Psoas muscle (tissue), 8 donors: ENCODE results near the gene MGLL. TPM values are rescaled to one million over a fixed set of nuclear protein-coding genes. Genes with fewer than 3 reads are reported as not detected.

ENCODE experiments used
- ATAC-seq, 4 donors: fragments of 200-7000 bp; cut with Tn5 transposase; one replicate each; pipeline ENCODE4 v1.9.1; 2020; ENCODE audit warnings: moderate library complexity in 3 of 4, mild to moderate bottlenecking in 2 of 4
- DNase-seq, 2 donors: peaks; one replicate each; pipeline ENCODE4 v3.0.0-alpha.2; 2020
- H3K27ac ChIP-seq: fragments of 200-600 bp; one replicate; pipeline ENCODE4 v1.8.0; 2022
- H3K27me3 ChIP-seq, 3 donors: fragments of 200-600 bp in 1 of 3; one replicate each; pipeline versions ENCODE4 v1.6.1 to v1.8.0; 2013 to 2022; ENCODE audit warnings: low read length in 2 of 3, mild to moderate bottlenecking in 2 of 3, moderate library complexity in 1 of 3; ENCODE audit not compliant: insufficient read depth in 3 of 3
- H3K36me3 ChIP-seq, 2 donors: fragments of 200-600 bp in 1 of 2; one replicate each; pipeline versions ENCODE4 v1.6.1 to v1.8.0; 2013 to 2022; ENCODE audit warnings: low read depth in 1 of 2, mild to moderate bottlenecking in 1 of 2, moderate library complexity in 1 of 2; ENCODE audit not compliant: insufficient read depth in 1 of 2
- H3K4me1 ChIP-seq: fragments of 200-600 bp; one replicate; pipeline ENCODE4 v1.8.0; 2022
- H3K4me3 ChIP-seq: fragments of 200-600 bp; one replicate; pipeline ENCODE4 v1.8.0; 2022; ENCODE audit warnings: mild to moderate bottlenecking
- H3K9me3 ChIP-seq: fragments of 200-600 bp; one replicate; pipeline ENCODE4 v1.8.0; 2022
- CTCF ChIP-seq: fragments of 200-600 bp; IDR thresholded peaks from one replicate; pipeline ENCODE4 v1.8.0; 2022; ENCODE audit warnings: antibody characterized with exemption
- WGBS, 3 donors: extraction: QIAGEN DNeasy Blood & Tissue Kit; methylation state at CpG; one replicate each; pipeline versions ENCODE4 v1.1.6 to v1.1.7; 2013; 5-methylcytosine and 5-hydroxymethylcytosine counted together
- intact Hi-C, 2 donors: fragments of 100-400 bp; cut with DNase I; formaldehyde crosslinking; loops; one replicate each; pipeline versions ENCODE4 v1.11.0 to v1.14.2; 2022
- polyA plus RNA-seq, 3 donors: library from polyadenylated mRNA; stranded (reverse); fragments of 200-250 nt; gene quantifications; one replicate each; pipeline ENCODE4 v1.2.3, GENCODE V29; 2013
- total RNA-seq, 4 donors: library from RNA; stranded (reverse); fragmentation: NEBNext Ultra II Directional in 2 of 4; extraction: Animal tissue kit (Norgen Biotek cat#: 25700) in 2 of 4; gene quantifications; one replicate each; pipeline versions ENCODE4 v1.2.1 to v1.2.4, GENCODE V29; 2021 to 2023
- donor health status: healthy with polysubstance abuse.
- donor health status: DM: no; HTN: no; CAD: no; lungs with moderate emphysema.
- donor health status: Bipolar disorder and iron deficiency.
- donor health status: healthy.
- donor health status: DM: yes; HTN: yes; CAD: no.
- donor health status: DM: no; HTN: no; CAD: no.
- donor health status: DM: no; HTN: no; CAD: no.
- donor health status: DM: yes; HTN: yes; CAD: no.

MGLL gene
- total and polyA plus RNA-seq, 7 donors = 32.8 to 85.6 (median 63.0) TPM

DNA sequence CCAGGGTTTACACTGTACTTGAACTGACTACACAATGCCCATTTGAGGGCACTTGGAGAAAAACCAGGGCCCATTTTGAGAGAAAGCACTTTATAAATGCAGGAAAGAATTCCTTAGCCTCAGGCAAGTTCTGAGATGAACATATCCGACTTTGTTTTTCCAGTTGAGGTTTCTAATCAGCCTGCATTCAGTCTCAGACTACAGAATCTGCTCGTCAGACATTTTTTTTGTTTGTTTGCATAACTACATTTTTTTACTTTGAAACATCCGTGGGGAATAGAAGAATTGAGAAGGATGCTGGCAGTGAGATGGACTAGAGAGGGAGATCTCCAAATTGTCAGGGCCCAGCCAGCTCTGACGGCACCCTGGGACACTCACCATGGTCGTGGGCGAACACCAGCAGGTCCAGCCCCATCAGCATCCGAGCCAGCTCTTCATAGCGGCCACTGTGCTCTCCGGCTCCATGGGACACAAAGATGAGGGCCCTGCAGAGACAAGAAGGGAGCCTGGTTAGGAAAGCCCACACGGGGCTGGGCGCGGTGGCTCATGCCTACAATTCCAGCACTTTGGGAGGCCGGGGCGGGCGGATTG is 40.8 kb downstream of the MGLL start:
- H3K27ac ChIP-seq = peak overlapping the region; percentile 88

GRCh38 chr3:127780536-127781400 is 41.5 kb downstream of the MGLL start:
- Histone ChIP-seq H3K27me3 (no peaks in the 10 kb centered on the region), H3K4me1 (peaks cover 70% of the 10 kb centered on the region), H3K27ac (peak overlapping the region; percentile 88), H3K4me3 (no peak overlapping the region), H3K36me3 (peaks cover 2 to 10% of the 10 kb centered on the region in 2 donors), H3K9me3 (no peaks in the 10 kb centered on the region)
- DNase-seq (no peak), ATAC-seq (no peak)
- no peak for TF ChIP-seq CTCF
- intact Hi-C loops = no loop called here
- WGBS, 3 donors = 79 to 87% (median 79%) methylated on average over 8 of the region's 8 CpGs

More for the DNA sequence above, 40.8 kb downstream of the MGLL start:
- intact Hi-C loops = no loop called here
- peak; percentile 64 to 81 for DNase-seq
- Histone ChIP-seq H3K4me1 (peaks cover 70% of the 10 kb centered on the region), H3K4me3 (no peak overlapping the region), H3K36me3 (peaks cover 2 to 10% of the 10 kb centered on the region in 2 donors), H3K9me3 (no peaks in the 10 kb centered on the region), H3K27me3 (no peaks in the 10 kb centered on the region)
- no peak for TF ChIP-seq CTCF
- WGBS, 3 donors = 70 to 76% (median 71%) methylated on average over 15 of the region's 15 CpGs
- peak in 1 of 4 donors; percentile 20 for ATAC-seq

DNA sequence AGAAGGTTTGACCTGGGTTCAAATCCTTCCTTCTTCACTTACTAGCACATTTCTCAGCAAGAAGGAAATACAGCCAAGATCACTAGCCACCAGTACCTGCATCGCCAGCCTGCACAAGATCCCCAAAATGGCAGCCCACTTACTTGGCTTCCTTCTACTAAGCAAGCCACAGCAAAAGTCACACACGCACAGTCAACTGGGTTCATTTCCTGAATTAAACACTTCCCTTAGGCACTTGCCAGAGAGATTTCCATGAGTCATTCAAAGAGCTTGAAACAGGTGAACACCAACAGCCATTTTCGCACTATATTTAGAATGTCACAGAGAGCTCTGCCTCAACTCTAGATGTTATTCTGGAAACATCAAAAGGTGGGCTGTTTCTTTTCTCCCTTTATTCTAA is 42.6 kb downstream of the MGLL start:
- H3K27ac ChIP-seq = peak overlapping the region; percentile 88
- 19 to 23% (median 22%) methylated on average over 3 of the region's 3 CpGs for whole genome bisulfite sequencing, 3 donors
- H3K4me1 ChIP-seq = peaks cover 70% of the 10 kb centered on the region
- peak in 1 of 2 donors; percentile 33 for DNase-seq
- peak; percentile 76 to 84 (median 77) for ATAC-seq
- H3K9me3 ChIP-seq = no peaks in the 10 kb centered on the region
- peak overlapping the region; percentile 17 for H3K4me3 ChIP-seq
- no peaks in the 10 kb centered on the region for H3K27me3 ChIP-seq
- peaks cover 2 to 10% of the 10 kb centered on the region in 2 donors for H3K36me3 ChIP-seq
- TF ChIP-seq CTCF = no peak
- intact Hi-C loops = no loop called here

GRCh38 chr3:127777921-127778656 is 44.2 kb downstream of the MGLL start:
- TF ChIP-seq CTCF = no peak
- peaks cover 69% of the 10 kb centered on the region for H3K4me1 ChIP-seq
- peak in 1 of 2 donors; percentile 13 for DNase-seq

More at GRCh38 chr3:127777921-127778656, 44.2 kb downstream of the MGLL start:
- Histone ChIP-seq H3K36me3 (peaks cover 2 to 10% of the 10 kb centered on the region in 2 donors), H3K9me3 (no peaks in the 10 kb centered on the region), H3K27me3 (no peaks in the 10 kb centered on the region), H3K4me3 (no peak overlapping the region), H3K27ac (peak overlapping the region; percentile 84)
- intact Hi-C loops = no loop called here
- no peak for ATAC-seq
- WGBS, 3 donors = 92 to 98% (median 93%) methylated on average over 11 of the region's 11 CpGs
